Measurements from ENCODE around the gene DGCR8. TPM values are rescaled to one million over a fixed set of nuclear protein-coding genes. Genes with fewer than 3 reads are reported as not detected.

Gene DGCR8
- total RNA-seq, 2 experiments from 2014 or later, result 64.9 to 67.9 TPM

DNA sequence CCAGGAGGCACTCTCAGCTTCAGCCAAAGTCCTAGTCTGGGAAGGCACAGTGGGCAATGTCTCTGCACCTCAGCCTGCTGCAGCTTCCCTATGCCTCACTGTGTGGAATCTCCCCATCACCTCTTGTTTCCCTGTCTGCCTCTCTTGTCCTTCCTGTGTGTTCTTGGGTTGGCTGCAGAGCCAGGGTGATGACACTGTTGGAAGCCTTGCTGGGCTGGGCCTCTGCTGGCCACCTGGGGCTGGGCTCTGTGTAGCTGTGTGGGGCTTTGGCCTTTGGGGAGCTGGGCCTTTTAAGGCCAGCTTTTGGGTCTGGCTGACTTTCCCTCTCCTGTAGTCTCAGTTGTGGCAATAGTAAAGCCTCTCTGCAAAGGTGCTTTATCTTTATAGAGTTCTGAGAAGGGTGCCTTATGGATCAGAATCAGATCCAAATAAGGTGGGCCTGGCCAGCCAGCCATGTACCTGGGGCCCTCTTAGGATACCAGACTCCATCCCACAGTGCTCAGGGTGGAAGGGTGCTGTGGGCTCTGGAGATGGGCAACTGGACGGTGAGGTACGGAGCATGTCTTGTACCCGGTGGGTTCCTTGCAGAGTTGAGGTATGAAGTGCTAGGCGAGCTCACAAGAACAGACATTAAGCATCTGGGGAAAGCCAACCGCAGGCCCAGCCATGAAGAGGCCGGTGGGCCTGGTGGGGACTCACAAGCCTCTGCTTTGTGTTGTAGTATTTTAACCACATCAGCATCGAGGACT is 25.6 kb downstream of the DGCR8 start:
- ChIA-PET CTCF (interaction anchor here (1.3 to 2.2 kb wide), 2 partner anchors 10 to 152 kb away, joined by 5 to 7 read pairs; partner anchors contain the start of gene RANBP1), POLR2A (no interaction called here)

DNA sequence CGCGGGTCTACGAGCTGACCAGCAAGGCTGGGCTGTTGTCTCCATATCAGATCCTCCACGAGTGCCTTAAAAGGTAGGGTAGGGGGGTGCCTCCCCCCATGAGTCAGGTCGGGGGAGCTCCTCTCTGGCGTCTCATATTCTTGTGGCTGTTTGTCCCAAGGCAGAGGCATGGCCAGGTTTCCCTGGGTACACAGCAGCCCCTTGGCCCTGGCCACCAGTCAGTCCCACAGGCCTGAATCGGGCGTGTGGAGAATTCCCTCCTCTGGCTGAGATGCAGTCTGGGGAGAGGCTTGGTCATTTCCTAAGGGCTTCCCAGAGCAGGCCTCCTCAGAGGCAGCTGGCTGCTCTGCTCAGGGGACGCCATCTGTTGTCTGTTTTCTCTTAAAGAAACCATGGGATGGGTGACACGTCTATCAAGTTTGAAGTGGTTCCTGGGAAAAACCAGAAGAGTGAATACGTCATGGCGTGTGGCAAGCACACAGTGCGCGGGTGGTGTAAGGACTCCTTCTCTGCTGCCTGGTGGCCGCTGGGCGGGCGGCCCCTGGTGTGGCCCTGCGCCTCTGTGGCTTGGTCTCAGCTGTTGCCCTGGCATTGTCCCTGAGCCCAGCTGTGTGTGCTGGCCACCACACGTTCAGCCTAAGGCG is 26.3 kb downstream of the DGCR8 start:
- CTCF ChIA-PET, result interaction anchor here (1.3 to 2.2 kb wide), 2 partner anchors 9 to 153 kb away, joined by 5 to 7 read pairs; partner anchors contain the start of gene RANBP1
- POLR2A ChIA-PET, result no interaction called here

DNA sequence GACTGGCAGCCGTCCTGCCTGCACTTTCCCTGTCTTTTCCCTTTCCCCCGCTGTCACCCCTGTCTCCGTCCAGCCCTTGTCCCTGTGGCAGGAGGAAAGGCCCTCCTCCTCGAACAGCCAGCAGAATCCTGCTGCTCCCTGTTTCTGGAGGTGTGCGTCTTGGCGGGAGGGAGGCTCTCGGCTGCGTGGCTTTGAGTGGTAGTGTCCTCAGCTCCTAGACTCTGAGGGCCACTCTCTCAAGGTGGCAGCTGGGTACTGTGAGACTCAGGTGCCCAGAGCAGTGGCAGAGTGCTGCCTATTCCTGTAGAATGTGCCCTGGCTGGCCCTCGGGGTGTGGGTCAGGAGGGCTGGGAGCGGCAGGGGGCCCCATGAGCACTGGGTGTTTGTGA is 26.8 kb downstream of the DGCR8 start:
- CTCF ChIA-PET, result interaction anchor here (2.2 kb wide), 1 partner anchor 8 kb away, joined by 7 read pairs; the partner anchor contains the start of gene RANBP1
- POLR2A ChIA-PET, result no interaction called here

DNA sequence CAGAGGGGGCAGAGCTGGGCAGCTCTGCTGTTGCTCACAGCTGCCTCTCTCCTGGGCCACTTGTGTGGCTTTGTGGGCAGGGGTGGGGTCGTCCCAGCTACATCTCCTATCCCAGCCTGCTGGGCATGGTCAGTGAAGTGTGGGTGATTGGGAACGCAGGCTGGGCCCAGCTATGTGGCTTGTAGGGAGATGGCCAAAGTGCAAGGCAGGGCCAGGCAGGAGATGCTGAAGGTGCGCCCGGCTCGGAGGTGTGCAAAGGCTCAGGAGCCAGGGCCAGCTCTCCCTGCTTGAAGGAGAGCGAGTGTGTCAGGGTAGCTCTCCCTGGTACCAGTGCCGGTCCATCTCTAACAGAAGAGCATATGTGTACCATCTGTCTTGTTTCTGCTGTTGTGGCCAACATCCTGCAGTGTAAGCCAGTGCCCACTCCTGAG is 27.4 kb downstream of the DGCR8 start:
- ChIA-PET CTCF (no interaction called here), POLR2A (interaction anchor here (0.8 kb wide), 1 partner anchor 9 kb away, joined by 3 read pairs; the partner anchor contains the start of gene RANBP1)

DNA sequence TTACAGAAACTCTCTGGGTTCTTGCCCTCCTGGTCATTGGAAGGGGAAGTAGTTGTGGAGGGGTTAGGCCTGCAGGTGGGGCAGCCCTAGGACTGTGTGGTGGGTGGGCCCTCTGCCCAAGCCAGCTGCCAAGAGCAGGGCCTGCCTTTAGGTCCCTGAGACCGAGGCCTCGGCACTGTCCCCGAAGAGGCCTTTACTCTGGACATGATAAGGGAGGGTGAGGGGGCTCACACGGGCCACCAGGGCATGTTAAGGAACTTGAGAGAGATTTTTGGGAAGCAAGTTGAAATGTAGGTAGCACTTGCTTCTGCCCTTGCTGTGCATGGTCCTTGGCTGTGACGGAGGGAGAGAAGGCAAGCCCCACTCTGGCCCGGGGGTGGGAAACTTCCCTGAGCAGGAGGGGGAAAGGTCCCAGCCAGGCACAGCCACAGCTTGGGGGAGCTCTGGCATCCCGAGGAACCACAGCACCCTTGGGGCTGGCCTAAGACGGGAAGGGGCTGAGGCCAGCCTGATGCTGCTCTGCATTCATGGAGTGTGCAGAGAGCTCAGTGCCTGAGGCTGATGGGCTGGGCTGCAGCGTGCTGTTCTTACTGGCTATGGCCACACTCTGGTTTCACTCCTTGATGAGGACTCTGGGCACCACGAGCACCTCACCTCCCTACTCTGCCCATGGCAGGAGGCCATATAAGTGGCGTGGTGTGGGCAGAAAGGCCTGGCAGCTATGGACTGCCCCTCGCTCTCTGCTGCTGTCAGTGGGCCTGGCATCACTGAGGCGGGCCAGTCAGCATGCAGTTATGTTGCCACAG is 28.1 kb downstream of the DGCR8 start:
- ChIA-PET POLR2A (interaction anchor here (0.8 to 1.3 kb wide), 2 partner anchors 8 to 9 kb away, joined by 3 read pairs; partner anchors contain the start of gene RANBP1), CTCF (interaction anchor here (0.9 to 1.2 kb wide), 2 partner anchors 9 to 23 kb away, joined by 3 read pairs; partner anchors contain the start of gene TRMT2A)

DNA sequence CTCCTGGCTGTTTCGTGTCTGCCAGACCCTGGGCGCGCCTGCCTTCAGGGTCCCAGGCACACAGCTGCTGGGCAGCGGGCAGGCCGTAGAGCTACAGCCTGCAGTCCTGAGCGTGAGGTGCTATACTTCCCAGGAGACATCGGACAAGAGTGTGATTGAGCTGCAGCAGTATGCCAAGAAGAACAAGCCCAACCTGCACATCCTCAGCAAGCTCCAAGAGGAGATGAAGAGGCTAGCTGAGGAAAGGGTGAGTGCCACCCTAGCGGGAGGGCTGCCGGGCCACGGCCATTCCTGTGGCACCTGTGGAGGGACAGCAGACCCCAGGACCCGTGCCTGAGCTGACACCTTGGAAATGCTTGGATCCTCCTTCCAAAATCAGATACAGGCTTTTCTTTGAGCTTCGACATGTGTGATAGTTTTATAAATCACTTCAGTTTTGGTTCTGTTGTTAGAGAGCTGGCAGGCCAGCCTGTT is 28.8 kb downstream of the DGCR8 start:
- ChIA-PET CTCF (interaction anchor here (0.9 to 1.2 kb wide), 2 partner anchors 8 to 24 kb away, joined by 3 read pairs; partner anchors contain the start of gene TRMT2A), POLR2A (interaction anchor here (1.3 kb wide), 1 partner anchor 9 kb away, joined by 3 read pairs; no protein-coding TSS in a partner anchor)

DNA sequence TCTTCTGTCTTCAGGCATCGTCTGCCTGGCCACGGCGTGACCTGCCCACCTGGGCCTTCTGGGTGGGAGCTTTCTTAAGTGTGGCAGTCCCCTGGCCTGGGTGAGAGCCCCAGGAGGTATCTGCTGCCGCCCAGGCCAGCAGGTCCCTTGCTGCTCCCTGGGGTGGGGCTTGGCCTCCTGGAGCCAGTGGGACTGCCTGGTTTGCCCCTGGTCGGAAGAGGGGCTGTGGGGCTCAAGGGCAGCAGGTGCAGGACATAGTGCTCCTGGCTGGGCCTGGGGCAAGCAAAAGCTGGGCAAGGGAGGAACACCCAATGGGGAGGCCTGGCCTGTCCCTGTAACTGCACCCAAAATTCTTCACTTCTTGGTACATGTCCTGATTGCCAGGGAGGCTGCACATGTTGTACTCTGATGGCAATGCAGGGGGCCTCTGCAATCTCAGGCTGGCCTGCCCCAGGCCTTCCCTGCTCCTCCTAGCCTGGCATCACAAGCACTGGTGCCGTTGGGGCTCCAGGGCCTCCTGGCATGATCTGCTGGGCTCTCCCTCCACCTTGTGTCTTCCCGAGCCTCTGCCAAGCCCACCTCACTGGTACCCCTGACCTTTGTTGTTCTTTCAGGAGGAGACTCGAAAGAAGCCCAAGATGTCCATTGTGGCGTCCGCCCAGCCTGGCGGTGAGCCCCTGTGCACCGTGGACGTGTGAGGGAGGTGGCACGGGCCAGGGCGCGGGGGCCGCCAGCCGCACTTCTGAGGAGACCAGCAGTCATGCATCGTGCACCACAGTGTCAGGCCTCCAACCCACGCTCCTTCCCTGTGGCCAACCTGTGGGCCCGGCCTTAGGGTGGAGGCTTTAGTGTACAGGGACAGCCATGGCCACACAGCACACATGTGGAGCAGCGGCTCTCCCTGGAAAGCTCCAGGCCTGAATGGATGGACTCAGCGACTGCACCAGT is 29.6 kb downstream of the DGCR8 start:
- ChIA-PET POLR2A (no interaction called here), CTCF (interaction anchor here (1.0 to 2.8 kb wide), 3 partner anchors 8 to 139 kb away, joined by 4 to 14 read pairs (median 4); no protein-coding TSS in a partner anchor)

DNA sequence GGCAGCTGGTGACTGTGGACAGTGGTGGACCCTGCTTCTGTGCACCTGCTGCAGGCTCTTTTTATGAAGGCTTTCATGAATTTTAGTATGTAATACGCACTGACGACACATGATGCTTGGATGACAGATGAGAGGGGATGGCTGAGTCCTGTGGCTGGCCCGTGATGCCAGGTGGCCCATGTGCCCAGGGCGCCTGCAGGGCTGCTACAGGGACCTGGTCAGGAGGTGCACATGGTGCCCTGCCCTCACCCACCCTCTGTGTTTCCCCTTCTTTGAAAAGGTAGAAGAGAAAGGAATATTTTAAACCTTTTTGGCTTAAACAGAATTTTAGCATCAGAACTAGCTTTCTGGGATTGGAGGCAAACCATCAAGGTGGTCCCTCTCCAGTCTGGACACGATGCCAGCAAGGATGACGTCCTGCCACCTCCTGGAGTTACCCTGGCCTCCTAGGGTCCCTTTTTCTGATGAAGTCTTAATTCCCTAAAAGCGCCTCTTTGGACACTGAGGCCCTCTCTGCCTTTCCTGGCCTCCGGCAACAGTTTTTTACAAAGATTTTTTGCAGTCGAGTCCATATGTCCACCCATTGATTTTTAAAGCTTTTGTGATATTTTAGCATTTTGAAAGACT is 30.4 kb downstream of the DGCR8 start:
- ChIA-PET POLR2A (interaction anchor here (0.5 to 1.6 kb wide), 2 partner anchors 10 to 40 kb away, joined by 5 to 11 read pairs; no protein-coding TSS in a partner anchor), CTCF (interaction anchor here (0.8 to 2.8 kb wide), 7 partner anchors 9 to 140 kb away, joined by 3 to 14 read pairs (median 3); no protein-coding TSS in a partner anchor)

DNA sequence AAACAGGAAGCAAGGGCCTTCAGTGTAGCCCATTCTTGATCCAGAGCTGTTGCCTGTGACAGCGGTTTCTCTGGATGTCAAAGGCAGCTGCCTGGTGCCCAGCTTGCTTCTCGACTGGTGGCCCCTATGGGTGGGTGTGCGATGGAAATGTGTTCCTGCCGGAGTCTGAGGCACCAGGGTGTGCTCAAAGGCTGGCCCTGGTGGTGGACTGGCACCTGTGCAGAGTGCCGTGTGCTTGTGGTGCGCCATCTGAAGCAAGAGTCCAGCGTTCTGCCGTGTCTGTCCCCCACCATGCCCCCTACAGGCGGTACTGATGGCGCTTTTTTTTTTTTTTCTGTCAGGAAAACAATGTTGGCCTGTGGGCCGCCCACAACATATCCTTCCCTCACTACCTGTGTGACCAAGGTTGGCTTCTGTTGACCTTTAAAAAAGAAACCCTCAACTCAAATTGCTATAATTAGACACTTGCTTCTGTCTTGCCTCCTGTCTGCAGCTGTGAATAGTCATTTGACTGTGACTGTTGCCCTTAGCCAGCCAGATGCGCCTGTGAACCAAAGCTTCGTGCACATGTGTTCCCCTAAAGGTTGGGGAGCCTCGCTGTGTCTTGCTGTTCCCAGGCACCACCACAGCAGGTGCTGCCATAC is 31.1 kb downstream of the DGCR8 start:
- POLR2A ChIA-PET, result interaction anchor here (0.5 to 1.6 kb wide), 3 partner anchors 11 to 40 kb away, joined by 5 to 11 read pairs (median 7); no protein-coding TSS in a partner anchor

DNA sequence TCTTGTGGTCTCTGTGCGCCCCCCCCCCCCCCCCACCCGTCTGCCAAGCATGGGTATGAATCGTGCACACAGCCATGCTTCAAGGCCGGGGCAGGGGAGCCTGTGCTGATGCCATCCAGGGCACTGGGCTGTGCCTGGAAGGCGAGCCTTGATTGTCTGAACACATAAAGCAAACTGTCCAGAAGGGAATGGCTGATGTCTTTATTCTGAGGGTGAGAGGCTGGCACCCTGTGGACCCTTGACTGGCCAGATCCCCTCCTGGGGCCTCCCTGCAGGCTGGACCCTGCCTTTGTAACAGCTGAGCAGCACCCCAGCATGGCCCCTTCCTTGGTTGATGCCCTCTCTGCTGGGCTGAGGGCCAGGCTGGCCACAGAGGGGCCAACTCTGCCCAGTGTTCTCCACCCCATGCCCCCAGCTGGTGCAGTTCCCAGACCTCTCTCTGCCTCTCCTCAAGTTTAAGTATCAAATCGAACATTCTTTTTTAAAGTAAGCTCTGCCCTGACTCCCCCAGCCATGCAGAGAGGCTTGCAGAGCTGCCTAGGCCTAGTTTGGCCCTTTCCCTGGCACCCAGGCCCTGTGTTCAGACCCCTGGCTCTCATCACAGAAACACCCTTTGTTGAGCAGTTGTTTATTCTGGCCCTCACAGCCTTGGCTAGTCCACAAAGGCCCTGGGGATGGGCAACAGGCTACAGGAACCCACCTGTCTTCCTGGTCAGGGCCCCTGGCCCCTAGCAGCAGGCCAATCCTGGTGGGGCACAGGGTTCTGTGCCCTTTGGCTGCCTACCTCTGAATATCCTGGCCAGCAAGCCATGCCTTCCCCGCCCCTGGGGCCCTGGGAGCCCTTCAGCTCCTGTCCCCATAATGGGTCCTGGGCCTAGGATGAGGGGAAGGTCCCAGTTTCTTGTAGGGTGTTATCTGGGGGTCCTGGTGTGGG is 31.9 kb downstream of the DGCR8 start:
- POLR2A ChIA-PET, result interaction anchor here (0.9 to 1.6 kb wide), 2 partner anchors 11 to 29 kb away, joined by 4 to 7 read pairs (median 5); no protein-coding TSS in a partner anchor
- CTCF ChIA-PET, result interaction anchor here (0.7 to 2.8 kb wide), 7 partner anchors 10 to 142 kb away, joined by 3 to 14 read pairs (median 3); no protein-coding TSS in a partner anchor

More for the DNA sequence above, 31.1 kb downstream of the DGCR8 start:
- CTCF ChIA-PET, result interaction anchor here (0.7 to 2.8 kb wide), 10 partner anchors 10 to 141 kb away, joined by 3 to 14 read pairs (median 3); no protein-coding TSS in a partner anchor

DNA sequence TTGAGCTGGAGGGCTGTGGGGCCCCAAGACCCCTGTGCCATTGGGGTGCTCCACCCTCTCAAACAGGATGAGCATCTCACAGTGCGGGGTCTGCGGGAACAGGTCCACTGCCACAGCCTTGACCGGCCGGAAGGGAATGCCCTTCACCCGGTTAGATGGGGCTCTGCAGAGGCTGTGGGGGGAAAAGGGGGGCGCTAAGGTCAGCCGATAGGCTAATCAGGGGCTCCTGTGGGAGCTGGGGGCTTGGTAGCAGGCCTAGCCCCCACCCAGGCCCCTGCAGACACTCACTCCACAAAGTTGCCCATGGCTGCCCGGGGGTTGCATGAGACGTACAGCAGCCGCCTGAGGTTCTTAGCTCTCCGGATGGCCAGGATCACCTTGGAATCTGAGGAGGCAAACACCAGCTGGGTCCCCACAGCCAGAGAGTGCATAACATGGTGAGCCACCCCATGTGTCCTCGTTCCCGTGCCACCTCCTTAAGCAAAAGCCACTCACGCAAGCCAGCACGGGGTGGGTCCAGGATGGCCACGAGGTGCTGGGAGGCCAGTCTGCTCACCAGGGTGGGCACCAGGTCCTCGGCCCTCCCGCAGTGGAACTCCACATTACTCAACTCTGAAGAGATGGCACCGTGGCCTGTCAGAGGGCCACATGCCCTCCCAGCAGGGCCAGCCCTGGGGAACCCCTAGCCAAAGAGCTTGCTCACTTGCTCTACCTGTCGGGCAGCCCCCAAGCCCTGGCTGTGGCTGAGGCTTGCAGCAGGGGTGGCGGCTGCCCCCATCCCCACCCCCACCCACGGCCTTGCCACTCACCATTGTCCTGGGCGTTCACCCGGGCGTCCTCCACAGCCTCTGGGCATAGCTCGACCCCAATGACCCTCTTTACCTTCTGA is 32.8 kb downstream of the DGCR8 start:
- POLR2A ChIA-PET, result interaction anchor here (0.7 to 0.9 kb wide), 2 partner anchors 12 to 14 kb away, joined by 3 to 4 read pairs; no protein-coding TSS in a partner anchor

DNA sequence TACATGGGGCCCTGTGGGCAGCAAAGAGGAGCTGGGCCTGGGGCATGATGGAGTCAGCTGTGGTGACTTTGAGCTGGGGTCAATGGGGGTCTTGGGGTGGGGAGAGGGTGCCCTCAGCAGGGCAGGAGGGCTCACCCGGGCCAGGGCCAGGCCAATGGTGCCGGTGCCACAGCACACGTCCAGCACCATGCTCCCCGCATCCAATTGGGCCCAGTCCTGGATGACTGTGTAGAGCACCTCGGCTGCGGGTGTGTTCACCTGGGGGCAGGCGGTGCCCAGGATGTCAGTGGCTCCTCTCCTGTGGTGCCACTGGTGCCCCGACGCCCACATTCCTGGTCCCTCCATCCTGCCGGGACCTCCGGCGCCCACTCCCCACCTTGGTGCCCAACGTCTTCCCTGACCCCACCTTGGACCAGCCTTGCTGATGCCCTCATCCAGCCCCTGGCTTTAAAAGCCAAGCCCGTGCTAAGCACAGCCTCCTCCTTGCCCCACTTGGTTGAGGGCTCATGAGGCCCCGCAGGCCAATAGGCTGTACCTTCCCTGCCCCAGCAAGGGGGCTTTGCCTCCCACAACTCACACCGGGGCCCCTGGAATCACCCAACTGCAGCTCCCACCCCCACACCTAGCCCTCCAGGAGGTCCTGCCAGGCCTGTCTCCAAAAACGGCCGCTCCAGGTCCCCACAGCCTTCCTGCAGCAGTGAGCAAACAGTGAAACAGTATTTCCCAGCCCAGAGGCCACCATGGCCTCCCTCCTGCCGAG is 33.7 kb downstream of the DGCR8 start:
- CTCF ChIA-PET, result interaction anchor here (1.1 kb wide), 1 partner anchor 46 kb away, joined by 4 read pairs; no protein-coding TSS in a partner anchor
- POLR2A ChIA-PET, result interaction anchor here (0.7 kb wide), 1 partner anchor 14 kb away, joined by 3 read pairs; no protein-coding TSS in a partner anchor

More for the DNA sequence above, 32.8 kb downstream of the DGCR8 start:
- CTCF ChIA-PET, result interaction anchor here (1.1 to 2.8 kb wide), 4 partner anchors 11 to 143 kb away, joined by 3 to 14 read pairs (median 4); no protein-coding TSS in a partner anchor
